Transverse colon (tissue), 3 donors: ENCODE measurements around the gene CDC42EP5.

Source experiments
- CTCF ChIP-seq, 5 experiments: fragments of 200-600 bp in 3 of 5; fragments of 450-650 bp in 2 of 5; sonication (generic) in 3 of 5; IDR thresholded peaks; 1 replicate in 2 of 5; 2 replicates in 3 of 5; pipeline ENCODE4 v1.5.1; 2016 to 2017; ENCODE audit warnings: antibody characterized with exemption in 5 of 5, inconsistent platforms in 3 of 5, mild to moderate bottlenecking in 2 of 5, moderate library complexity in 1 of 5
- EP300 ChIP-seq: sonication (generic); formaldehyde crosslinking; IDR thresholded peaks from one replicate; pipeline ENCODE4 v1.6.1; 2017; ENCODE audit warnings: antibody characterized with exemption, low read depth
- POLR2A ChIP-seq: fragments of 450-650 bp; IDR thresholded peaks from one replicate; pipeline ENCODE4 v1.6.1; 2016; ENCODE audit warnings: antibody characterized with exemption, mild to moderate bottlenecking, moderate library complexity

GRCh38 chr19:54451331-54451871 lies 21.7 kb downstream of the CDC42EP5 start:
- no peak for TF ChIP-seq CTCF (IDR thresholded peaks at IDR 0.05)
- TF ChIP-seq POLR2A = no peak
- no peak for TF ChIP-seq EP300
